H1 (cell line): Measurements from ENCODE around the gene RNF123. TPM values are rescaled to one million over a fixed set of nuclear protein-coding genes. Genes with fewer than 3 reads are reported as not detected.

Experiments used
- CTCF ChIA-PET: fragments of 300-600 bp; sonication (Branson Sonifier 250); formaldehyde crosslinking; loops from one replicate; lab custom pipeline; 2021; ENCODE audit not compliant: partially characterized antibody; lab: Charles Lee
- POLR2A ChIA-PET: fragments of 300-600 bp; sonication (Branson Sonifier 250); formaldehyde crosslinking; loops from one replicate; lab custom pipeline; 2021; ENCODE audit warnings: inconsistent platforms; ENCODE audit not compliant: partially characterized antibody; lab: Charles Lee
- DNase-seq, 2 experiments: peaks; one replicate each; pipeline versions ENCODE4 v3.0.0 to v3.0.0-alpha.2; 2010 to 2022; ENCODE audit warnings: low spot score in 2 of 2, low read depth in 1 of 2, mixed read lengths in 1 of 2
- FAIRE-seq: peaks from 2 replicates; lab custom pipeline; 2011; peaks lifted over from hg19 to GRCh38; lab: Jason Lieb, UNC
- H2AFZ ChIP-seq: 2 replicates; pipeline ENCODE4 v1.8.1; 2012; ENCODE audit warnings: low read length, inconsistent platforms
- H2AK5ac ChIP-seq: 2 replicates; pipeline ENCODE4 v1.6.1; 2013; ENCODE audit warnings: low read depth, low read length
- H2BK120ac ChIP-seq: replicated peaks from 2 replicates; pipeline ENCODE3; 2013; ENCODE audit warnings: low read depth, low read length, inconsistent platforms
- H2BK12ac ChIP-seq: 2 replicates; pipeline ENCODE4 v1.6.1; 2013; ENCODE audit warnings: low read depth, low read length
- H2BK15ac ChIP-seq: 2 replicates; pipeline ENCODE4 v1.6.1; 2013; ENCODE audit warnings: low read length
- H2BK20ac ChIP-seq: 2 replicates; pipeline ENCODE4 v1.6.1; 2013; ENCODE audit warnings: low read length
- H2BK5ac ChIP-seq: 2 replicates; pipeline ENCODE4 v1.6.1; 2013; ENCODE audit warnings: low read depth, low read length
- H3K14ac ChIP-seq: 2 replicates; pipeline ENCODE4 v1.6.1; 2013; ENCODE audit warnings: inconsistent platforms; ENCODE audit not compliant: insufficient read length
- H3K18ac ChIP-seq: 2 replicates; pipeline ENCODE4 v1.6.1; 2013; ENCODE audit warnings: low read length; ENCODE audit errors: extremely low read depth
- H3K23ac ChIP-seq: 2 replicates; pipeline ENCODE4 v1.6.1; 2013; ENCODE audit warnings: inconsistent platforms; ENCODE audit not compliant: insufficient read length
- H3K23me2 ChIP-seq: 2 replicates; pipeline ENCODE4 v1.6.1; 2013; ENCODE audit warnings: low read depth, low read length
- H3K27ac ChIP-seq: 2 replicates; pipeline ENCODE4 v1.6.1; 2011; ENCODE audit warnings: low read depth, low read length, inconsistent platforms
- H3K27me3 ChIP-seq, 4 experiments: replicated peaks in 1 of 4; 1 replicate in 1 of 4; 2 replicates in 3 of 4; pipeline versions ENCODE4 v1.6.1 to v1.8.1; 2011 to 2013; ENCODE audit warnings: low read length in 3 of 4, mild to moderate bottlenecking in 3 of 4, inconsistent platforms in 2 of 4, mixed read lengths in 2 of 4, moderate library complexity in 1 of 4; ENCODE audit not compliant: control insufficient read depth in 3 of 4, insufficient read depth in 3 of 4; ENCODE audit errors: extremely low read depth in 1 of 4
- H3K36me3 ChIP-seq, 4 experiments: 2 replicates each; pipeline versions ENCODE4 v1.6.1 to v1.8.1; 2011 to 2013; ENCODE audit warnings: mild to moderate bottlenecking in 4 of 4, low read length in 3 of 4, moderate library complexity in 2 of 4, control low read depth in 1 of 4, inconsistent platforms in 1 of 4; ENCODE audit not compliant: insufficient read depth in 4 of 4, control insufficient read depth in 2 of 4
- H3K4ac ChIP-seq: replicated peaks from 2 replicates; pipeline ENCODE3; 2013; ENCODE audit warnings: low read length, low read depth, mixed read lengths, inconsistent platforms; ENCODE audit not compliant: insufficient read length
- H3K4me1 ChIP-seq, 4 experiments: replicated peaks in 1 of 4; 1 replicate in 1 of 4; 2 replicates in 3 of 4; pipeline versions ENCODE4 v1.6.1 to v1.8.1; 2011 to 2013; ENCODE audit warnings: low read length in 3 of 4, inconsistent platforms in 2 of 4, mixed read lengths in 1 of 4; ENCODE audit not compliant: insufficient read depth in 4 of 4, control insufficient read depth in 3 of 4
- H3K4me2 ChIP-seq, 2 experiments: 2 replicates each; pipeline versions ENCODE4 v1.6.1 to v1.8.1; 2011 to 2013; ENCODE audit warnings: low read depth in 2 of 2, low read length in 2 of 2, control low read depth in 1 of 2, inconsistent platforms in 1 of 2, mild to moderate bottlenecking in 1 of 2; ENCODE audit not compliant: insufficient read depth in 1 of 2
- H3K4me3 ChIP-seq, 4 experiments: fragments of 200-600, 300-600 bp in 1 of 4; sonication (generic), shearing (Covaris generic), sonication (Bioruptor Twin) in 1 of 4; 2 replicates each; pipeline versions ENCODE4 v1.5.1 to v1.8.1; 2011 to 2016; ENCODE audit warnings: low read length in 4 of 4, low read depth in 3 of 4, control low read depth in 2 of 4, inconsistent platforms in 2 of 4, mild to moderate bottlenecking in 2 of 4, mixed read lengths in 1 of 4, moderate library complexity in 1 of 4; ENCODE audit not compliant: insufficient read depth in 2 of 4; ENCODE audit errors: extremely low read depth in 1 of 4
- H3K56ac ChIP-seq: replicated peaks from 2 replicates; pipeline ENCODE3; 2013; ENCODE audit warnings: low read depth, mild to moderate bottlenecking, mixed read lengths, low read length, inconsistent platforms; ENCODE audit not compliant: insufficient read length
- H3K79me1 ChIP-seq: 2 replicates; pipeline ENCODE4 v1.6.1; 2013; ENCODE audit warnings: low read depth, low read length, control low read depth
- H3K79me2 ChIP-seq, 2 experiments: 2 replicates each; pipeline versions ENCODE4 v1.6.1 to v1.8.1; 2012 to 2013; ENCODE audit warnings: low read length in 2 of 2, mild to moderate bottlenecking in 2 of 2, inconsistent platforms in 1 of 2; ENCODE audit not compliant: insufficient read depth in 2 of 2, control insufficient read depth in 1 of 2
- H3K9ac ChIP-seq, 4 experiments: replicated peaks in 1 of 4; 1 replicate in 1 of 4; 2 replicates in 3 of 4; pipeline versions ENCODE4 v1.6.1 to v1.8.1; 2011 to 2013; ENCODE audit warnings: low read depth in 3 of 4, low read length in 3 of 4, control low read depth in 2 of 4, mild to moderate bottlenecking in 2 of 4, moderate library complexity in 2 of 4, inconsistent platforms in 1 of 4; ENCODE audit errors: extremely low read depth in 1 of 4
- H3K9me3 ChIP-seq, 2 experiments: 2 replicates each; pipeline versions ENCODE4 v1.6.1 to v1.8.1; 2012 to 2013; ENCODE audit warnings: mild to moderate bottlenecking in 2 of 2, moderate library complexity in 2 of 2, control low read depth in 1 of 2, inconsistent platforms in 1 of 2, low read depth in 1 of 2, low read length in 1 of 2, mixed read lengths in 1 of 2; ENCODE audit not compliant: insufficient read depth in 2 of 2
- H4K20me1 ChIP-seq, 2 experiments: replicated peaks in 1 of 2; 2 replicates each; pipeline versions ENCODE3 to v1.8.1; 2011 to 2013; ENCODE audit warnings: inconsistent platforms in 2 of 2, low read length in 2 of 2, mild to moderate bottlenecking in 1 of 2; ENCODE audit not compliant: insufficient read depth in 2 of 2, control insufficient read depth in 1 of 2
- H4K5ac ChIP-seq: 2 replicates; pipeline ENCODE4 v1.6.1; 2013; ENCODE audit warnings: low read length, low read depth, mixed read lengths, inconsistent platforms; ENCODE audit not compliant: insufficient read length
- H4K8ac ChIP-seq: 2 replicates; pipeline ENCODE4 v1.8.0; 2013; ENCODE audit warnings: mild to moderate bottlenecking, moderate library complexity, low read length, inconsistent platforms; ENCODE audit not compliant: insufficient read depth; ENCODE audit errors: extremely low read depth
- H4K91ac ChIP-seq: replicated peaks from 2 replicates; pipeline ENCODE3; 2013; ENCODE audit warnings: low read length, mixed read lengths, inconsistent platforms; ENCODE audit not compliant: insufficient read length
- ASH2L ChIP-seq: fragments of 200-600, 300-600 bp; sonication (generic); IDR thresholded peaks from one replicate; pipeline ENCODE4 v1.7.1; 2017; ENCODE audit warnings: low read length
- BACH1 ChIP-seq: IDR thresholded peaks from 2 replicates; pipeline ENCODE4 v1.6.1; 2012; ENCODE audit warnings: low read length, improper control_type of control experiment
- CHD2 ChIP-seq: IDR thresholded peaks from 2 replicates; pipeline ENCODE4 v1.6.1; 2012; ENCODE audit warnings: low read length, improper control_type of control experiment
- CTCF ChIP-seq, 3 experiments: IDR thresholded peaks; 1 replicate in 2 of 3; 2 replicates in 1 of 3; pipeline versions ENCODE4 v1.5.1 to v1.6.1; 2011; ENCODE audit warnings: low read length in 3 of 3, mild to moderate bottlenecking in 3 of 3, inconsistent platforms in 2 of 3, low read depth in 1 of 3, moderate library complexity in 1 of 3; ENCODE audit not compliant: insufficient read depth in 1 of 3; ENCODE audit errors: control extremely low read depth in 1 of 3
- KDM1A ChIP-seq: fragments of 200-600, 300-600 bp; sonication (generic); IDR thresholded peaks from 2 replicates; pipeline ENCODE4 v1.7.1; 2016; ENCODE audit warnings: mild to moderate bottlenecking, low read length, borderline replicate concordance
- POLR2A ChIP-seq, 2 experiments: IDR thresholded peaks; 1 replicate in 1 of 2; 2 replicates in 1 of 2; pipeline ENCODE4 v1.6.1; 2011; ENCODE audit warnings: low read depth in 2 of 2, low read length in 2 of 2, mild to moderate bottlenecking in 2 of 2; ENCODE audit errors: control extremely low read depth in 1 of 2
- SIN3A ChIP-seq, 2 experiments: IDR thresholded peaks in 1 of 2; conservative IDR thresholded peaks in 1 of 2; 2 replicates each; pipeline ENCODE4 v1.6.1; 2011 to 2012; ENCODE audit warnings: low read length in 2 of 2, improper control_type of control experiment in 1 of 2, low read depth in 1 of 2, mild to moderate bottlenecking in 1 of 2
- TAF1 ChIP-seq: IDR thresholded peaks from 2 replicates; pipeline ENCODE4 v1.6.1; 2011; ENCODE audit warnings: mild to moderate bottlenecking, low read depth, low read length
- WGBS, 2 experiments: shearing (Covaris generic) in 1 of 2; methylation state at CpG; one replicate each; pipeline versions ENCODE4 v1.1.6 to v1.1.7; 2013 to 2015; ENCODE audit warnings: low lambda C conversion rate in 2 of 2, mixed read lengths in 2 of 2, inconsistent platforms in 1 of 2, low coverage in 1 of 2, missing lambda C conversion rate in 1 of 2; ENCODE audit not compliant: insufficient replicate concordance in 2 of 2, insufficient coverage in 1 of 2, insufficient read length in 1 of 2; ENCODE audit errors: extremely low coverage in 1 of 2, missing lambda C conversion rate in 1 of 2; 5-methylcytosine and 5-hydroxymethylcytosine counted together
- polyA plus RNA-seq, 7 experiments: library from polyadenylated mRNA; depleted of rRNA in 3 of 7; stranded (reverse) in 5 of 7; unstranded in 2 of 7; fragments of >200 nt in 5 of 7; fragments of 200-250 nt in 2 of 7; gene quantifications; 1 replicate in 5 of 7; 2 replicates in 1 of 7; 4 replicates in 1 of 7; pipeline versions ENCODE4 v1.2.1 to v1.2.3, GENCODE V29; 2011 to 2013; ENCODE audit warnings: missing spikeins in 2 of 7, mixed read lengths in 2 of 7
- total RNA-seq: library from RNA; stranded (reverse); fragmentation: NEBNext Ultra II Directional; extraction: Animal tissue kit (Norgen Biotek cat#: 25700); gene quantifications from 2 replicates; pipeline ENCODE4 v1.2.1, GENCODE V29; 2021

RNF123 gene
- total and polyA plus RNA-seq, 2 of the 8 experiments (the other 6 are each of a cell fraction or from before 2014, with no cell fraction given): 30.5 to 57.7 TPM

GRCh38 chr3:49658711-49659110 lies 30.6 kb upstream of the RNF123 start:
- Histone ChIP-seq H2BK15ac (no peak overlapping the region), H4K91ac (no peak overlapping the region), H3K9me3 (no peaks in the 10 kb centered on the region), H2AFZ (no peak overlapping the region), H4K20me1 (no peaks in the 10 kb centered on the region), H3K79me1 (no peaks in the 10 kb centered on the region; the same call in 1 of the 2 replicates), H4K8ac (no peak overlapping the region), H2BK5ac (no peak overlapping the region), H3K27ac (no peak overlapping the region), H3K79me2 (no peaks in the 10 kb centered on the region), H3K27me3 (no peaks in the 10 kb centered on the region), H3K4ac (no peak overlapping the region), H3K4me1 (no peaks in the 10 kb centered on the region), H3K9ac (no peak overlapping the region), H2BK120ac (no peak overlapping the region), H2BK12ac (no peak overlapping the region), H2AK5ac (no peak overlapping the region), H3K4me2 (no peak overlapping the region), H3K4me3 (no peak overlapping the region), H3K18ac (no peak overlapping the region), H3K14ac (no peak overlapping the region), H3K23me2 (no peaks in the 10 kb centered on the region), H2BK20ac (no peak overlapping the region), H3K23ac (no peak overlapping the region), H3K36me3 (no peaks in the 10 kb centered on the region), H3K56ac (no peak overlapping the region), H4K5ac (no peak overlapping the region)
- no peak for DNase-seq
- FAIRE-seq: no peak
- WGBS, 2 experiments: 90% methylated on average over 2 of the region's 2 CpGs; no CpG with 5 or more reads in 1 of the 2 experiments
- CTCF ChIA-PET: interaction anchor here (1.0 to 7.9 kb wide), 3 partner anchors 19 to 42 kb away, joined by 3 to 39 read pairs (median 3); no protein-coding TSS in a partner anchor
- POLR2A ChIA-PET: no interaction called here
- TF ChIP-seq POLR2A (IDR thresholded peaks at IDR 0.05; ENCODE audit: control extremely low read depth in 1 of 2, low read depth in 2 of 2, low read length in 2 of 2) (no peak), KDM1A (no peak), CHD2 (no peak), BACH1 (no peak), TAF1 (no peak), CTCF (IDR thresholded peaks at IDR 0.05; ENCODE audit: control extremely low read depth in 1 of 3, insufficient read depth in 1 of 3, low read depth in 1 of 3, low read length in 3 of 3) (no peak), ASH2L (no peak), SIN3A (conservative IDR thresholded peaks at IDR 0.05 in 1 of 2, IDR thresholded peaks at IDR 0.05 in 1 of 2; ENCODE audit: low read depth in 1 of 2, low read length in 2 of 2) (no peak)
